K562 (cell line): ENCODE results near the gene CBLIF. TPM values are rescaled to one million over a fixed set of nuclear protein-coding genes. Genes with fewer than 3 reads are reported as not detected.
A peak's percentile ranks its signal among the peaks of the same experiment; 100 is the strongest.

Experiments used
- ATAC-seq: fragments of 200-7000 bp; cut with Tn5 transposase; 3 replicates; pipeline ENCODE4 v1.9.1; 2020; ENCODE audit warnings: moderate library complexity
- BruUV-seq: library from RNA; stranded (reverse); fragments of 400-500 nt; replicated peaks from 2 replicates; lab custom pipeline; 2021; lab: Mats Ljungman, UMichigan
- CTCF ChIA-PET: fragments of 300-600 bp; formaldehyde crosslinking; extraction: SDS; loops from one replicate; lab custom pipeline; 2021; ENCODE audit warnings: low intra/inter-chr PET ratio; lab: Yijun Ruan, JAX
- POLR2A ChIA-PET: fragments of 300-600, 350-650 bp; sonication (Branson Sonifier 250); formaldehyde crosslinking; extraction: SDS; loops from one replicate; lab custom pipeline; 2021; ENCODE audit warnings: antibody characterized with exemption, inconsistent platforms; lab: Yijun Ruan, JAX
- DNase-seq, 4 experiments: peaks; one replicate each; pipeline versions ENCODE4 v3.0.0 to v3.0.0-alpha.2; 2011 to 2018; ENCODE audit warnings: low spot score in 3 of 4, mixed read lengths in 3 of 4; ENCODE audit errors: extremely low read depth in 1 of 4
- FAIRE-seq: peaks from 2 replicates; lab custom pipeline; 2011; peaks lifted over from hg19 to GRCh38; lab: Jason Lieb, UNC
- H2AFZ ChIP-seq: 2 replicates; pipeline ENCODE4 v1.6.0; 2011; ENCODE audit warnings: low read depth, low read length, control low read depth, inconsistent platforms
- H3K27ac ChIP-seq: fragments of 200-600 bp; 3 replicates; pipeline ENCODE4 v1.8.0; 2011; ENCODE audit warnings: low read depth, mild to moderate bottlenecking, control low read depth, inconsistent platforms, low read length, moderate library complexity, mixed read lengths; ENCODE audit errors: extremely low read depth
- H3K27me3 ChIP-seq, 2 experiments: fragments of 300-600 bp in 1 of 2; 2 replicates in 1 of 2; 3 replicates in 1 of 2; pipeline versions ENCODE4 v1.6.0 to v1.8.0; 2011; ENCODE audit warnings: inconsistent platforms in 2 of 2, low read length in 2 of 2, mild to moderate bottlenecking in 1 of 2, mixed read lengths in 1 of 2, moderate library complexity in 1 of 2; ENCODE audit not compliant: control insufficient read depth in 2 of 2, insufficient read depth in 2 of 2
- H3K36me3 ChIP-seq: fragments of 300-600 bp; 3 replicates; pipeline ENCODE4 v1.8.0; 2011; ENCODE audit warnings: mild to moderate bottlenecking, low read length, inconsistent platforms; ENCODE audit not compliant: control insufficient read depth, insufficient read depth
- H3K4me1 ChIP-seq, 2 experiments: fragments of 200-600 bp in 1 of 2; replicated peaks in 1 of 2; 2 replicates in 1 of 2; 3 replicates in 1 of 2; pipeline versions ENCODE4 v1.5.1 to v1.8.0; 2011; ENCODE audit warnings: inconsistent platforms in 2 of 2, low read length in 2 of 2, mild to moderate bottlenecking in 1 of 2, mixed read lengths in 1 of 2, moderate library complexity in 1 of 2; ENCODE audit not compliant: control insufficient read depth in 2 of 2, insufficient read depth in 2 of 2
- H3K4me2 ChIP-seq: 2 replicates; pipeline ENCODE4 v1.6.1; 2011; ENCODE audit warnings: low read length, control low read depth, inconsistent platforms, mixed read lengths; ENCODE audit not compliant: insufficient read depth
- H3K4me3 ChIP-seq: fragments of 200-600 bp; sonication (generic), shearing (Covaris generic); 2 replicates; pipeline ENCODE4 v1.5.1; 2016; ENCODE audit warnings: control low read depth, inconsistent platforms
- H3K79me2 ChIP-seq: fragments of 200-600 bp; 3 replicates; pipeline ENCODE4 v1.8.0; 2011; ENCODE audit warnings: low read length, inconsistent platforms; ENCODE audit not compliant: control insufficient read depth, insufficient read depth
- H3K9ac ChIP-seq, 2 experiments: 2 replicates each; pipeline versions ENCODE4 v1.6.0 to v1.6.1; 2011; ENCODE audit warnings: low read depth in 2 of 2, low read length in 2 of 2, control low read depth in 1 of 2, inconsistent platforms in 1 of 2, mild to moderate bottlenecking in 1 of 2, mixed read lengths in 1 of 2; ENCODE audit not compliant: insufficient read depth in 1 of 2
- H3K9me1 ChIP-seq: one replicate; pipeline ENCODE4 v1.6.0; 2011; ENCODE audit warnings: inconsistent platforms, mild to moderate bottlenecking, low read length, moderate library complexity; ENCODE audit not compliant: control insufficient read depth, insufficient read depth
- H3K9me3 ChIP-seq: replicated peaks from 2 replicates; pipeline ENCODE4 v1.5.1; 2011; ENCODE audit warnings: low read depth, low read length, inconsistent platforms; ENCODE audit not compliant: control insufficient read depth, insufficient read depth
- H4K20me1 ChIP-seq: replicated peaks from 2 replicates; pipeline ENCODE4 v1.6.1; 2011; ENCODE audit warnings: low read length, inconsistent platforms, mixed read lengths; ENCODE audit not compliant: control insufficient read depth, insufficient read depth
- NFIC ChIP-seq: fragments of 450-650 bp; IDR thresholded peaks from 2 replicates; pipeline ENCODE4 v1.6.1; 2017; ENCODE audit warnings: mild to moderate bottlenecking, inconsistent platforms
- NFIX ChIP-seq: fragments of 250-450 bp; sonication (Bioruptor Pico); IDR thresholded peaks from 2 replicates; pipeline ENCODE4 v1.4.0; 2020; ENCODE audit warnings: low read depth, mild to moderate bottlenecking, moderate library complexity
- TAL1 ChIP-seq: fragments of 450-650 bp; IDR thresholded peaks from 2 replicates; pipeline ENCODE4 v1.6.1; 2016; ENCODE audit warnings: mild to moderate bottlenecking
- WGBS: fragments of 100-300 bp; shearing (Covaris generic); methylation state at CpG from one replicate; pipeline ENCODE4 v1.1.6; 2016; ENCODE audit warnings: low coverage, mixed read lengths; ENCODE audit not compliant: insufficient coverage; ENCODE audit errors: missing lambda C conversion rate; 5-methylcytosine and 5-hydroxymethylcytosine counted together
- in situ Hi-C: fragments of 300-500 bp; cut with MboI; formaldehyde crosslinking; loops from 4 replicates; pipeline ENCODE4 v1.15.0; 2018; ENCODE audit warnings: inconsistent platforms, mixed read lengths
- intact Hi-C: fragments of 100-400 bp; cut with micrococcal nuclease; formaldehyde crosslinking; loops from 2 replicates; pipeline ENCODE4 v1.14.2; 2022
- polyA plus RNA-seq, 8 experiments: library from polyadenylated mRNA; depleted of rRNA in 4 of 8; stranded (reverse) in 5 of 8; unstranded in 3 of 8; fragments of >200 nt; fragmentation: Nextera tagmentation in 2 of 8; fragmentation: Illumina TruSeq in 1 of 8; extraction: Ambion mirVana in 2 of 8; extraction: Trizol in 1 of 8; gene quantifications; 2 replicates each; pipeline versions ENCODE4 v1.2.1 to v1.2.3, GENCODE V29; 2011 to 2014; ENCODE audit warnings: inconsistent platforms in 1 of 8, missing spikeins in 1 of 8
- total RNA-seq, 7 experiments: library from RNA; depleted of rRNA in 6 of 7; stranded (reverse); fragments of >200 nt in 6 of 7; fragmentation: Illumina TruSeq in 2 of 7; extraction: Trizol in 2 of 7; gene quantifications; 2 replicates each; pipeline versions ENCODE4 v1.2.1 to v1.2.3, GENCODE V29; 2011 to 2021; ENCODE audit warnings: low replicate concordance in 1 of 7

The CBLIF gene
- total and polyA plus RNA-seq, 9 of the 15 experiments (the other 6 are each of a cell fraction or from before 2014, with no cell fraction given) = 0.07 to 0.83 (median 0.54) TPM

- Histone ChIP-seq H3K9me3 (no peaks in the 10 kb centered on the region), H3K4me3 (no peak overlapping the region), H3K4me1 (no peaks in the 10 kb centered on the region; a peak in 1 of 5 replicates), H3K27me3 (no peaks in the 10 kb centered on the region), H2AFZ (no peak overlapping the region), H3K27ac (no peak overlapping the region), H3K79me2 (no peaks in the 10 kb centered on the region), H4K20me1 (no peaks in the 10 kb centered on the region), H3K9me1 (no peaks in the 10 kb centered on the region), H3K36me3 (peaks cover 82% of the 10 kb centered on the region; the same call in 2 of the 3 replicates), H3K9ac (no peak overlapping the region), H3K4me2 (no peak overlapping the region)
- BruUV-seq = no TSS peak
- FAIRE-seq (no peak), ATAC-seq (no peak), DNase-seq (no peak)
- WGBS = 57% methylated on average over 2 of the region's 2 CpGs
- intact Hi-C loops = loop anchor here (5.0 kb wide), 3 partner anchors 134 to 629 kb away; partner anchors contain the start of genes DTX4 and PATL1
- in situ Hi-C loops = loop anchor here (5.0 kb wide), 1 partner anchor 44 kb away; the partner anchor contains the start of gene STX3
- POLR2A ChIA-PET = interaction anchor here (0.8 to 2.3 kb wide), 5 partner anchors 9 to 185 kb away, joined by 3 to 12 read pairs (median 3); partner anchors contain the start of gene MRPL16
- TF ChIP-seq TAL1 = no peak
- peak; percentile 93 for TF ChIP-seq NFIC
- TF ChIP-seq NFIX (CRISPR knock-in tag) = peak; percentile 85
- TF ChIP-seq, all 486 proteins: peak for 2
- CTCF ChIA-PET = interaction anchor here (3.5 kb wide), 1 partner anchor 47 kb away, joined by 28 read pairs; the partner anchor contains the start of gene STX3
Measured at GRCh38 chr11:59801160-59801706, 44.1 kb downstream of the CBLIF start.
